K562 (cell line): Measurements from ENCODE around the gene MARS1. TPM values are rescaled to one million over a fixed set of nuclear protein-coding genes. Genes with fewer than 3 reads are reported as not detected.

Experiments
- AFF1 ChIP-seq, 2 experiments: fragments of 450-650 bp; IDR thresholded peaks; 2 replicates each; pipeline ENCODE4 v1.6.1; 2018; ENCODE audit warnings: mild to moderate bottlenecking in 2 of 2, low read depth in 1 of 2; ENCODE audit not compliant: partially characterized antibody in 2 of 2
- HDAC2 ChIP-seq: fragments of 450-650 bp; IDR thresholded peaks from 2 replicates; pipeline ENCODE4 v1.6.1; 2016; ENCODE audit warnings: mild to moderate bottlenecking
- POLR2H ChIP-seq: IDR thresholded peaks from 2 replicates; pipeline ENCODE4 v1.6.1; 2016; ENCODE audit warnings: missing genetic modification characterization, low read depth, mild to moderate bottlenecking, control low read depth, missing compliant biosample characterization, moderate library complexity
- SRF ChIP-seq, 2 experiments: fragments of 250-450, 450-650 bp in 1 of 2; sonication (Bioruptor Pico) in 1 of 2; sonication (generic) in 1 of 2; formaldehyde crosslinking; IDR thresholded peaks; 2 replicates each; pipeline versions ENCODE4 v1.5.0 to v1.5.1; 2020 to 2022; ENCODE audit warnings: mild to moderate bottlenecking in 1 of 2, missing genetic modification reagents in 1 of 2
- ZBTB1 ChIP-seq: sonication (generic); formaldehyde crosslinking; IDR thresholded peaks from 2 replicates; pipeline ENCODE4 v1.8.1; 2023; ENCODE audit warnings: missing genetic modification reagents, low read depth, mild to moderate bottlenecking, borderline replicate concordance
- ZNF311 ChIP-seq: fragments of 250-450 bp; sonication (Bioruptor Pico); IDR thresholded peaks from 2 replicates; pipeline ENCODE4 v1.4.0; 2020; ENCODE audit warnings: mild to moderate bottlenecking, moderate library complexity
- polyA plus RNA-seq, 8 experiments: library from polyadenylated mRNA; depleted of rRNA in 4 of 8; stranded (reverse) in 5 of 8; unstranded in 3 of 8; fragments of >200 nt; fragmentation: Nextera tagmentation in 2 of 8; fragmentation: Illumina TruSeq in 1 of 8; extraction: Ambion mirVana in 2 of 8; extraction: Trizol in 1 of 8; gene quantifications; 2 replicates each; pipeline versions ENCODE4 v1.2.1 to v1.2.3, GENCODE V29; 2011 to 2014; ENCODE audit warnings: inconsistent platforms in 1 of 8, missing spikeins in 1 of 8
- total RNA-seq, 7 experiments: library from RNA; depleted of rRNA in 6 of 7; stranded (reverse); fragments of >200 nt in 6 of 7; fragmentation: Illumina TruSeq in 2 of 7; extraction: Trizol in 2 of 7; gene quantifications; 2 replicates each; pipeline versions ENCODE4 v1.2.1 to v1.2.3, GENCODE V29; 2011 to 2021; ENCODE audit warnings: low replicate concordance in 1 of 7
- TF ChIP-seq, protein P1 (sequence below), 2 experiments: fragments of 450-650 bp; IDR thresholded peaks; 2 replicates each; pipeline ENCODE4 v1.6.1; 2016
- TF ChIP-seq, protein P2 (sequence below): fragments of 250-450 bp; sonication (Bioruptor Pico); IDR thresholded peaks from 2 replicates; pipeline ENCODE4 v1.5.0; 2021
- TF ChIP-seq, protein P3 (sequence below): sonication (generic); formaldehyde crosslinking; IDR thresholded peaks from 2 replicates; pipeline ENCODE4 v1.8.0; 2023; ENCODE audit warnings: mild to moderate bottlenecking, missing genetic modification reagents

The MARS1 gene
- total and polyA plus RNA-seq, 9 of the 15 experiments (the other 6 are each of a cell fraction or from before 2014, with no cell fraction given), result 117 to 382 (median 220) TPM

DNA sequence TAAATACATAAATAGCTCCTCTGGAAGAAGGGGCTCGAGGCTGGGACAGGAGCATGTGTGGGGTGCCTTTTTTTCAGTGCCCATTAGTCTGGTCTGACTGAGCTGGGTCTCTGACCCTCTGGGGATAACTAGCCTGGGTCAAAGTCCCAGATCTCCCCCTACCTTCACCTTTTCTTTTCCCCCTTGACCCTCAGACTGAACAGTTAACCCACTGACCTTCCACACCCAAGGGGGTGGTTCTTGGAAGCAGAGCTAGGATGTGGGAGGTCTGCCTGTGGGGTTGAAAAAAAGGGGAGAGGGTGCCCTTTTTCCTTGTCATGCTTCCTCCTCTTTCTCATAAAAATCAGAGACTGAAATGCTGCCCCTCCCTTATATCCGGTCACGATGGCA is 29.2 kb upstream of the MARS1 start (continued):
- TF ChIP-seq, protein P1, sequence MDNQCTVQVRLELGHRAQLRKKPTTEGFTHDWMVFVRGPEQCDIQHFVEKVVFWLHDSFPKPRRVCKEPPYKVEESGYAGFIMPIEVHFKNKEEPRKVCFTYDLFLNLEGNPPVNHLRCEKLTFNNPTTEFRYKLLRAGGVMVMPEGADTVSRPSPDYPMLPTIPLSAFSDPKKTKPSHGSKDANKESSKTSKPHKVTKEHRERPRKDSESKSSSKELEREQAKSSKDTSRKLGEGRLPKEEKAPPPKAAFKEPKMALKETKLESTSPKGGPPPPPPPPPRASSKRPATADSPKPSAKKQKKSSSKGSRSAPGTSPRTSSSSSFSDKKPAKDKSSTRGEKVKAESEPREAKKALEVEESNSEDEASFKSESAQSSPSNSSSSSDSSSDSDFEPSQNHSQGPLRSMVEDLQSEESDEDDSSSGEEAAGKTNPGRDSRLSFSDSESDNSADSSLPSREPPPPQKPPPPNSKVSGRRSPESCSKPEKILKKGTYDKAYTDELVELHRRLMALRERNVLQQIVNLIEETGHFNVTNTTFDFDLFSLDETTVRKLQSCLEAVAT (IDR thresholded peaks at IDR 0.05), result 0 out of 4 replicates have a peak, but pooled peaks of 1 of the 2 experiments have one; percentile 26
- TF ChIP-seq HDAC2 (0 out of 2 replicates have a peak, but pooled peaks have one; percentile 11), ZBTB1 (CRISPR knock-in tag) (0 out of 2 replicates have a peak, but pooled peaks have one; percentile 5), SRF (CRISPR knock-in tag; IDR thresholded peaks at IDR 0.05) (peak in 1 of 2 experiments; percentile 23; a peak in 1 of 4 replicates), POLR2H (tag) (peak; percentile 88; the same call in 1 of the 2 replicates), ZNF311 (peak; percentile 49; the same call in 1 of the 2 replicates), AFF1 (IDR thresholded peaks at IDR 0.05; ENCODE audit: low read depth in 1 of 2, partially characterized antibody in 2 of 2) (peak in 1 of 2 experiments; percentile 17)
- TF ChIP-seq, protein P2, sequence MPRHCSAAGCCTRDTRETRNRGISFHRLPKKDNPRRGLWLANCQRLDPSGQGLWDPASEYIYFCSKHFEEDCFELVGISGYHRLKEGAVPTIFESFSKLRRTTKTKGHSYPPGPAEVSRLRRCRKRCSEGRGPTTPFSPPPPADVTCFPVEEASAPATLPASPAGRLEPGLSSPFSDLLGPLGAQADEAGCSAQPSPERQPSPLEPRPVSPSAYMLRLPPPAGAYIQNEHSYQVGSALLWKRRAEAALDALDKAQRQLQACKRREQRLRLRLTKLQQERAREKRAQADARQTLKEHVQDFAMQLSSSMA (CRISPR knock-in tag), result 0 out of 2 replicates have a peak, but pooled peaks have one; percentile 11
- TF ChIP-seq, protein P3, sequence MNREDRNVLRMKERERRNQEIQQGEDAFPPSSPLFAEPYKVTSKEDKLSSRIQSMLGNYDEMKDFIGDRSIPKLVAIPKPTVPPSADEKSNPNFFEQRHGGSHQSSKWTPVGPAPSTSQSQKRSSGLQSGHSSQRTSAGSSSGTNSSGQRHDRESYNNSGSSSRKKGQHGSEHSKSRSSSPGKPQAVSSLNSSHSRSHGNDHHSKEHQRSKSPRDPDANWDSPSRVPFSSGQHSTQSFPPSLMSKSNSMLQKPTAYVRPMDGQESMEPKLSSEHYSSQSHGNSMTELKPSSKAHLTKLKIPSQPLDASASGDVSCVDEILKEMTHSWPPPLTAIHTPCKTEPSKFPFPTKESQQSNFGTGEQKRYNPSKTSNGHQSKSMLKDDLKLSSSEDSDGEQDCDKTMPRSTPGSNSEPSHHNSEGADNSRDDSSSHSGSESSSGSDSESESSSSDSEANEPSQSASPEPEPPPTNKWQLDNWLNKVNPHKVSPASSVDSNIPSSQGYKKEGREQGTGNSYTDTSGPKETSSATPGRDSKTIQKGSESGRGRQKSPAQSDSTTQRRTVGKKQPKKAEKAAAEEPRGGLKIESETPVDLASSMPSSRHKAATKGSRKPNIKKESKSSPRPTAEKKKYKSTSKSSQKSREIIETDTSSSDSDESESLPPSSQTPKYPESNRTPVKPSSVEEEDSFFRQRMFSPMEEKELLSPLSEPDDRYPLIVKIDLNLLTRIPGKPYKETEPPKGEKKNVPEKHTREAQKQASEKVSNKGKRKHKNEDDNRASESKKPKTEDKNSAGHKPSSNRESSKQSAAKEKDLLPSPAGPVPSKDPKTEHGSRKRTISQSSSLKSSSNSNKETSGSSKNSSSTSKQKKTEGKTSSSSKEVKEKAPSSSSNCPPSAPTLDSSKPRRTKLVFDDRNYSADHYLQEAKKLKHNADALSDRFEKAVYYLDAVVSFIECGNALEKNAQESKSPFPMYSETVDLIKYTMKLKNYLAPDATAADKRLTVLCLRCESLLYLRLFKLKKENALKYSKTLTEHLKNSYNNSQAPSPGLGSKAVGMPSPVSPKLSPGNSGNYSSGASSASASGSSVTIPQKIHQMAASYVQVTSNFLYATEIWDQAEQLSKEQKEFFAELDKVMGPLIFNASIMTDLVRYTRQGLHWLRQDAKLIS, result 0 out of 2 replicates have a peak, but pooled peaks have one; percentile 3
